Embryonic facial prominence (tissue), 1 donor: ENCODE results near the gene INSR.
"Not testable (repeated sequence)": the region's sequence is repeated elsewhere in the genome, so short reads cannot be mapped to it uniquely, and the experiment has no call there.

Source experiments
- DNase-seq: peaks from one replicate; pipeline ENCODE4 v3.0.0-alpha.2; 2016; ENCODE audit errors: extremely low spot score

INSR gene

GRCh38 chr19:7293762-7294557 is at the start of gene INSR:
Gene INSR (minus strand): TSS chr19:7294414. CDS start chr19:7293891, 523 bp downstream.
- DNase-seq = peak; percentile 78

DNA sequence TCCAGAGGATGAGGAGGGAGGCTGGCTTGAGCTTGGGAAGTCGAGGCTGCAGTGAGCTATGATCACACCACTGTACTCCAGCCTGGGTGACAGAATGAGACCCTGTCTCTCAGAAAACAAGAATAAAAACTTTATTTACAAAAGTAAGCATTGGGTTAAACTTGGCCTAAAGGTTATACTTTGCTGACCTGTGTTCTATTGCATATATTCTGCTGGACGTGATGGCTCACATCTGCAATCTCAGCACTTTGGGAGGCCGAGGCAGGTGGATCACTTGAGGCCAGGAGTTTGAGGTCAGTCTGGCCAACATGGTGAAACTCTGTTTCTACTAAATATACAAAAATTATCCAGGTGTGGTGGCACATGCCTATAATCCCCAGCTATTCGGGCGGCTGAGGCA is 47.9 kb upstream of the INSR start:
- no peak for DNase-seq

GRCh38 chr19:7340959-7341837 is 47.0 kb upstream of the INSR start:
- DNase-seq = peak; percentile 39

- DNase-seq = no peak
Measured at GRCh38 chr19:7337380-7338194, 43.4 kb upstream of the INSR start.

DNA sequence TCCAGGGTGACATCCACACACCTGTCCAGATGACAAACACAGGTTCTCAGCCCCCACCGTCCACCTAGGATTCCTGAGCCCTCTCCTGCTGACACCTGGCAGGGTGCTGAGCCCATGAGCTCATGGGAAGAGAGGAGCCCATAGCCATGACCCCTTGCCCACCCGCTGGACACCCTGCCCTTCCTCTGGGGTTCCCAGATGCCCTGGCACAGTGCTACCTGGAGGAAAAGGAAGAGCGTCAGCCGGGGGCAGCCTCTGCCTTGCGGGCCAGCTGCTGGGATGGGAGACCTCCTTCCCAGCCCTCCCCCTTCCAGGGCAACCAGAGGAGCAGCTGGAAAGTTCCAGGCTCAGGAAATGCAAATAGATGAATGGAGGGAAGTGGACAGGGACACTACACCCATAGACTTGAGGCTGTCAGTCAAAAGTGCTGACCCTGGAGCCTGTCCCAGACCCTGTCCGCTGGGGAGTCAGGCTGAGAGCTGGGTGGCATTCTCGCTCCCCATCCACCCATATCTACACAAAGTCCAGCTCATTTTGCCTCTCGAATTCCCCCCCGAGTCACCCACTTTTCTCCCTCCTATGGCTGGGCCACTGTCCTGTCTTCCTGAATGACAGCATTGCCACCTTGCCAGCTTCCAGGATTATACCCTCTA is 42.2 kb upstream of the INSR start:
- no peak for DNase-seq

DNA sequence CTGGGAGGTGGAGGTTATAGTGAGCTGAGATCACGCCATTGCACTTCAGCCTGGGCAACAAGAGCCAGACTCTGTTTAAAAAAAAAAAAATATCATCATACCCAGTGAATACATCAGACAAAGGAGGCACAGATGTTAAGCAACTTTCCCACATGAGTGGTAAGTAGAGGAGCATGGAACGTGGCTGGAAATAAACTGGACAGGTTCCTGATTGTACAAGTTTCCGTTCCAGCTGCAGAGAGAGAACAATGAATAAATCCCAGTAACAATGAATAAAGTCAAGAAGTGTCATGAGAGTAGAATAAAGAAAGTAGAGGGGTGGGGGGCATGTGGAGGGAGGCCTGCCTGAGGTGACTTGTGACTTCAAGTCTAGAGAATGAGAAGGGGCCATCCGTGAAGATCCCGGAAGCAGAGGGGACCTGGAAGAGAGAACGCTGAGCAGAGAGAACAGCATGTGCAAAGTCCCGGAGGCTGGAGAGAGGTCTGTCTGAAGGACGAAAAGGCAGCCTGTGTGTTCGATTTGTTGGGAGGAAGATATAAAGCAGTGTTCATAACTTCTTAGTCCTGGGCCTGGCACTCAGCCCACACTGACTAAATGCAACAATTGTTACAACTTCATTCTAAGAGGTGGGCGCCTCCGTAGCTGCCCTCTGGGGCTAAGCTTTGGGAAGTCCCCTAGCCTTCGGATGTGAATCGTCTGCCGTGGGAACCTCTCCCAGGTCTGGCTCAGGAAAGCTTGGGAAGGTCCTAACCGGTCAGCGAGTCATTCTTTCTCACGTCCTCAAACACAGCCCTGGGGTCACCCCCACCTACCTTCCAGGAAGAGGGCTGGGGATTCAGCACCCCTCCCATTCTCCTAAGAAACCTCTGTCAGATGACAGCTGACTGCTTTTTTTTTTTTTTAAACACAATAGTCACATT is 39.2 kb upstream of the INSR start:
- DNase-seq = no peak

GRCh38 chr19:7331446-7331845 is 37.2 kb upstream of the INSR start:
- no peak for DNase-seq

- DNase-seq = no peak
Measured at GRCh38 chr19:7328647-7329046, 34.4 kb upstream of the INSR start.

GRCh38 chr19:7327802-7328201 is 33.6 kb upstream of the INSR start:
- DNase-seq = no peak

- DNase-seq = no peak
Measured at GRCh38 chr19:7326105-7326877, 32.1 kb upstream of the INSR start.

DNA sequence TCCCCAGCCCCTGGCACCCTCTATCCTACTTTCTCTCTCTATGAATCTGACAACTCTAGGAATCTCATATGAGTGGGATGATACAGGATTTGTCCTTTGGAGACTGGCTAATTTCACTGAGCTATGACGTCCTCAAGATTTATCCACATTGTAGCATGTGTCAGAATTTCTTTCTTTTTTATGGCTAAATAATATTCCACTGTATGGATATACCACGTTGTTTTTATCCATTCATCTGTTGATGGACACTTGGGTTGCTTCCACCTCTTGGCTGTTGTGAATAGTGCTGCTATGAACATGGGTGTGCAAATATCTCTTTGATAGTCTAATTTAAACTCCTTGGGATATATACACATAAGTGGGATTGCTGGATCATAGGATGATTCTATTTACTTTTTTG is 24.0 kb upstream of the INSR start:
- no peak for DNase-seq

DNA sequence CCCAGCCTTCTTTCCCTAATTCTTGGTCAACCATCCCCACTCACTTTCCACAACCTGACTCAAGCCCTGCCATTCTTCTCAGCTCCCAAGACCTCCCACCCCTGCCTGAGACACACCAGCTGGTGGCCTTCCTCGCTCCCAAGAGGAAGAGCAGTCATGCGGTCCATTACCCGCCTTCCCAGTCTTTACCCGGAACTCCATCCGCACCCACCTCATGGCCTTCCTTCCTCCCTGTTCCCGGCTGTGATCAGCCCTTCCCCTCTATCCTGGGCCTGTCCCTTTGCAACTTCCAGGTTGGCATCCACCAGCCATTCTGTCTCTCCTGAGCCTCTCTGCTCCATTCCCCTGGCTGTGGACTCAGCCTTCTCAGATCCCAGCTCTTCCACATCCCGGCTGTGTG is 18.6 kb upstream of the INSR start:
- DNase-seq = no peak

DNA sequence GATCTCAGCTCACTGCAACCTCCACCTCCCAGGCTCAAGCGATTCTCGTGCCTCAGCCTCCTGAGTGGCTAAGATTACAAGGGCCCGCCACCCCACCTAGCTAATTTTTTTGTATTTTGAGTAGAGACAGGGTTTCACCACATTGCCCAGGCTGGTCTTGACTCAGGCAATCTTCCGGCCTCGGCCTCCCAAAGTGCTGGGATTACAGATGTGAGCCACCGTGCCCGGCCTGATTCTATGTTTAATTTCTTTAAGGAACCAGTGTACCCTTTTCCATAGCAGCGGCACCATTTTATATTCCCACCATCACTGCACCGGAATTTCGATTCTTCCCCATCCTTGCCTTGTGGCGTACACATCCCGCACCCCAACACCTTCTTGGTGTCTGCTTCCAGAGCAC is 17.7 kb upstream of the INSR start:
- DNase-seq = no peak

DNA sequence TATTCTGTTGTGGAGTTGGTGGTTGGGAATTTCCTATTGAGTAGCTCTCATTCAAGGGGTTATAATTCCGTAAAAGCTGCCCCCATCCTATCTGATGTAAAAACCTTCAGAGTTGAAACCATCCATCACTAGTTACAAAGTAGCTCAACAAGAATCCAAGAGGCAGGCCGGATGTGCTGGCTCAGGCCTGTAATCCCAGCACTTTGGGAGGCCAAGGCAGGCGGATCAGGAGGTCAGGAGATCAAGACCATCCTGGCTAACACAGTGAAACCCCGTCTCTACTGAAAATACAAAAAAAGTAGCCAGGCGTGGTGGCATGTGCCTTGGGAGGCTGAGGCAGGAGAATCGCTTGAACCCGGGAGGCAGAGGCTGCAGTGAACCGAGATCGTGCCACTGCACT is 14.1 kb upstream of the INSR start:
- DNase-seq = not testable (repeated sequence)

GRCh38 chr19:7307590-7308218 is 13.5 kb upstream of the INSR start:
- no peak for DNase-seq

DNA sequence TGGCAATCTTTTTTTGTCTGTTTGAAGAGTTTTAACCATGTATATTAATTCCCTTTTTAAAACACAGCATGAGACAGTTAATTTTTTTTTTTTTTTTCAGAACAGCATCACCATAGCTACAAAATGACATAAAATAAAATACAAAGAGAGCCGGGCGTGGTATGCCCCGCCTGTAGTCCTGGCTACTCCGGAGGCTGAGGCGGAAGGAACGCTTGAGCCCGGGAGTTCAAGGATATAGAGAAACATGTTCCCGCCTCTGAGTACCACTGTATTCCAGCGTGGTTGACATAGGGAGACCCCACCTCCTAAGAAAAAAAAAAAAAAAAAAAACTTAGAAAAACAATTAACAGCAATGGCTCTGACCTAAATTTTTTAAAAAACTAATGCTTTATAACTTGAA is 10.0 kb upstream of the INSR start:
- no peak for DNase-seq

DNA sequence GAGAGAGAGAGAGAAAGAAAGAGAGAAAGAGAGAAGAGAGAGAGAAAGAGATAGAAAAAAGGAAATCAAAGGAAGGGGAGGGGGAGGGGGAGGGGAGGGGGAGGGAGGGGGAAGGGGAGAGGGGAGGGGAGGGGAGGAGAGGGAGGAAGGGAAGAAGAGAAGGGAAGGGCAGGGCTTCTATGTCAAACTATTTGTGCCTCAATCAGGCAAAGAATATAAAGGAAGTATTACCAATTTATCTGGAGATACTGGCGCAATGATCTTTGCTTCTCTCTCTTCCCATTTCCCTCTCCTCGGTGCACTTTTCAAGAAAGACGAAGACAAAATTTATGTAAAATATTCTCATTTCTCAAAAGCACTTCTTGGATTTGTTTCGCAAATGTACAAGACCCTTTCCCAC is 9.3 kb upstream of the INSR start:
- no peak for DNase-seq

DNA sequence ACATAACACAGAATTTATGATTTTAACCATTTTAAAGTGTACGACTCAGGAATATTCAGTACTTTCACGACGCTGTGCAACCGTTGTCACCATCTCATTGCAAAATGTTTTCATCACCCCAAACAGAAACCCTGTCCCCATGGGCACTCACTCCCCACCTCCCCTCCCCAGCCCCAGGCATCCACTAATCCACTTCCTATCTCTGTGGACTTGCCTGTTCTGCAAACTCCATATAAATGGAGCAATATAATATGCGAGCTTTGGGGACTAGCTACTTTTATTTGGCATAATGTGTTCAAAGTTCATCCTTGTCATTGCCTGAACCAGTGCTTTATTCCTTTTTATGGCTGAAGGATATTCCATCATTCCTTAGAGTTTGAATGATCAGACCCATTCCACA is 7.3 kb upstream of the INSR start:
- no peak for DNase-seq

DNA sequence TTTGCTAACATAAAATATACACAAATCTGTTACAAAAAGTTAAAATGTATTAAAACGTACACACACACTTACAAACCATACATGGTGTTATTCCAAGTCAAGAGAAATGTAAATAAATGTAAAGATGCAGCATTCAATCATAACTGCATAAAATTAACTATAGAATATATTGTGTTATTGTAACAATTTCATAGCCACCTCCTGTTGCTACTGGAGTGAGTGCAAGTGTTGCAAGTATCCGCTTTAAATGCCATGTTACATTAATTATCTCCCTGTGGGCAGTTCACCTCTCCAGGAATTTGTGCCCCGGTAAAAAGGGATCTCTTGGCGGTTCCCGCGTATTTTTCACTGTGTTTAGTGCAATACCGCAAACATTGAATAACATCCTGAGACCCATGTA is 3.5 kb upstream of the INSR start:
- DNase-seq = no peak
